Activated T-cell treated with anti-CD3 and anti-CD28 coated beads, Interleukin-2, amount 50 U/mL, for 24 hours (primary cell): ENCODE data around the gene TNK2.
"Not testable (repeated sequence)": the region's sequence is repeated elsewhere in the genome, so short reads cannot be mapped to it uniquely, and the experiment has no call there.

ENCODE experiments used
- DNase-seq: peaks from one replicate; pipeline ENCODE4 v3.0.0-alpha.2; 2020
- H3K27ac Mint-ChIP-seq: 2 replicates; pipeline ENCODE4 v1.8.0; 2020; ENCODE audit warnings: mild to moderate bottlenecking, mixed read lengths
- H3K27me3 Mint-ChIP-seq: 2 replicates; pipeline ENCODE4 v1.8.0; 2020; ENCODE audit warnings: mixed read lengths
- H3K36me3 Mint-ChIP-seq: 2 replicates; pipeline ENCODE4 v1.8.0; 2020; ENCODE audit warnings: low read depth, mixed read lengths
- H3K4me1 Mint-ChIP-seq: 2 replicates; pipeline ENCODE4 v1.8.0; 2020; ENCODE audit warnings: low read depth, mixed read lengths
- H3K4me3 Mint-ChIP-seq: 2 replicates; pipeline ENCODE4 v1.8.0; 2020; ENCODE audit warnings: mild to moderate bottlenecking, moderate library complexity, mixed read lengths
- H3K9me3 Mint-ChIP-seq: 2 replicates; pipeline ENCODE4 v1.8.0; 2020; ENCODE audit warnings: mixed read lengths

The TNK2 gene

DNA sequence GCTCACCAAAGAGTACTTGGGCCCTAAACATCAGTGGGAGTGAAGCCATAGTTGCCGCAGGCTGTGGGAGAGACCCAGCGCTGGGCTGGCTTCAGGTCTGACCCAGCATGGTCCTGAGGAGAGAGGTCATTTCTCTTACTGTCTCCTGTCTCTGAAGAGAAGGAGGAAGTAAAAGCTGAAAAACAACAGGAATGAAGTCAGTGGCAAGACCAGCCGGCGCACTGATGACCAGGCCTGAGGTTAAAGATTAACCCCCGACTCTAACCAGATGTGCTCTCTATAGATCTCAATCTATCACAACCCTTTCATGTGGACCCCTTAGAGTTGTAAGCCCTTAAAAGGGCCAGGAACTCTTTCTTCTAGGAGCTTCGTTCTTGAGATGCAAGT, 24.7 kb upstream of the TNK2 start:
- H3K27ac Mint-ChIP-seq, H3K27me3 Mint-ChIP-seq, H3K9me3 Mint-ChIP-seq, DNase-seq, H3K36me3 Mint-ChIP-seq, H3K4me1 Mint-ChIP-seq, H3K4me3 Mint-ChIP-seq: not testable (repeated sequence)

DNA sequence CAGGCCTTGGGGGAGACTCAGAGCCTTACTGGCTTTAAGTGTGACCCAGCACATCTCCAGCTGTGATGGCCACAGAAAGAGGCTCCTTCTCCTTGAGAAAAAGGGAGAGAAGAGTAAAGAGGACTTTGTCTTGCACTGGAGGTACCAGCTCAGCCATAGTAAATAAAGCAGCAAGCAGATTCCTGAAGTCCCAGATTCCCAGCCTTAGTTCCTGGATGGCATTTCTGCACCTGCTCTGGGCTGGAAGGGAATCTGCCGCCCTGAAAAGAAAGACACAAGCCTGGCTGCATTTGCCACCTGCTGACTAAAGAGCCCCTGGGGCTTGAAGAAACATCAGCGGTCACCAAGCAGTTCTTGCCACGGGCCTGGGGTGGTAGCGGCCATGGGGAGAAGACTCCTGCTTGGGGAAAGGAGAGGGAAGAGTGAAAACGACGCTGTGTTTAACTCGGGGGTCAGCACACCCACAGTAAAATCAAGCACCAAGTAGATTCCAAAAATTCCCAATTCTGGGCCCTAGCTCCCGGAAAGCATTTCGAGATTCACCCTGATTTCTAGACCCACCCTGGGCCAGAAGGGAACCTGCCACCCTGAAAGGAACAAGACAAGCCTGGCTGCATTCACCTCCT, 24.2 kb upstream of the TNK2 start:
- Mint-ChIP-seq H3K27me3 (no peaks in the 10 kb centered on the region), H3K4me1 (no peaks in the 10 kb centered on the region), H3K4me3 (no peak overlapping the region), H3K9me3 (no peaks in the 10 kb centered on the region), H3K27ac (no peak overlapping the region), H3K36me3 (no peaks in the 10 kb centered on the region)
- DNase-seq = no peak

DNA sequence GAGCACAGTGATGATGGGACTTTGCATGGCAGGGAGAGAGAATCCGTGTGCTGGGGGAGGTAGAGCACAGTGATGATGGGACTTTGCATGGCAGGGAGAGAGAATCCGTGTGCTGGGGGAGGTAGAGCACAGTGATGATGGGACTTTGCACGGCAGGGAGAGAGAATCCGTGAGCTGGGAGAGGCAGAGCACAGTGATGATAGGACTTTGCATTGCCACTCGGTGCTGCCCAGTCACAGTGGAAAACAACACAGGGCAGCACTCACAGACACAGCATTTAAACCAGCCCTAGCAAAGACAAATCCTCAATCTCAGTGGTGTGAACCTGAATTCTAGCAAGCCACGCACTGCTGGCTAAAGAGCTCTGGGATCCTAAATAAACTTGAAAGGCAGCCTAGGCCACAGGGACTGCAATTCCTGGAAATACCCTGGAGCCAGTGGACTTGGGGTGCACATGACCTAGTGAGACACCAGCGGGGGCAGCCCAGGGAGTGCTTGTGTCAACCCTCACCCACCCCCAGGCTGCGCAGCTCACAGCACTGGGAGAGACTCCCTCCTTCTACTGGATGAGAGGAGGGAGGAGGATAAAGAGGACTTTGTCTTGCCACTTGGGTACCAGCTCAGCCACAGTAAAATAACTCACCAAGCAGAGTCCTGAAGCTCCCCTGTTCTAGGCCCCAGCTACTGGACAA, 23.4 kb upstream of the TNK2 start:
- no peaks in the 10 kb centered on the region for H3K36me3 Mint-ChIP-seq
- DNase-seq = no peak
- H3K4me3 Mint-ChIP-seq = no peak overlapping the region
- H3K4me1 Mint-ChIP-seq = no peaks in the 10 kb centered on the region
- H3K27me3 Mint-ChIP-seq = no peaks in the 10 kb centered on the region
- H3K27ac Mint-ChIP-seq = no peak overlapping the region
- H3K9me3 Mint-ChIP-seq = no peaks in the 10 kb centered on the region

DNA sequence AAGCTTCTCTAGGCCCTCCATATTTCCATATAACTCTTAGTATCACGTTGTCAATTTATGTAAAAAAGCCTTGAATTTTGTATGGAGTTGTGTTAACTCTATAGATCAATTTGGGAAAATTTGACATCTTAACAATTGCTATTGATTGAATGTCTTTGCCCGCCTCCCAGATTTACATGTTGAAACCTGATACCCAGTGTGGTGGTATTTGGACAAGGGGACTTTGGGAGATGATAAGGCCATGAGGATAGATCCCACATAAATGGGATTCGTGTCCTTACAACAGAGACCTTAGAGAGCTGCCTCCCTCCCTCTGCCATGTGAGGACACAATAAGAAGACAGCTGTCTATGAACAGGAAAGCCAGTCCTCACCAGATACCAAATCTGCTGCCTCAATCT, 21.1 kb upstream of the TNK2 start:
- H3K27ac Mint-ChIP-seq = no peak overlapping the region
- H3K4me1 Mint-ChIP-seq = no peaks in the 10 kb centered on the region
- no peak overlapping the region for H3K4me3 Mint-ChIP-seq
- no peak for DNase-seq
- no peaks in the 10 kb centered on the region for H3K9me3 Mint-ChIP-seq
- H3K36me3 Mint-ChIP-seq = no peaks in the 10 kb centered on the region
- H3K27me3 Mint-ChIP-seq = no peaks in the 10 kb centered on the region

DNA sequence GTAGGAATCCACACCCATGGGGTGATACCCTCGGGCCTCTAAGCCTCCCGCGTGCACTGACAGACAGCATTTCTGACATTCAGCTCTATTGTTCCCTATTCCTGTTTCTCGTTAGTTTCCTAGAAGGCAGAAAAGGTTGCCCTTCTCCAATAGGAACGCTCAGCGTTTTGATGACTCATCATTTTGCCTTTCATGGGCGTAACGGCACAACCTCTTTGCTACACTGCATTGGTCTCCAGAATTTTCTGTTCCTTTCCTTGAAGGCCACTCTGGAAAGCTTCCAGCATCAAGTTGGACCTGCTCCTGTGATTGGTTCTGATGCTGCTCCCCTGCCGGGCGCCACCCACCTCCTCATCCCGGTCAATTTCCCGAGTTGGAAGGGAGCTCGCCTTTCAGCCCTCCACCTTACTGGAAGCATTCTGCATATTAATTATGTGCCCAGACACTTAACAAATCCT, 13.0 kb upstream of the TNK2 start:
- H3K27ac Mint-ChIP-seq = no peak overlapping the region
- no peaks in the 10 kb centered on the region for H3K27me3 Mint-ChIP-seq
- no peaks in the 10 kb centered on the region for H3K9me3 Mint-ChIP-seq
- no peak for DNase-seq
- no peaks in the 10 kb centered on the region for H3K36me3 Mint-ChIP-seq
- no peak overlapping the region for H3K4me3 Mint-ChIP-seq
- H3K4me1 Mint-ChIP-seq = peaks cover 6% of the 10 kb centered on the region

DNA sequence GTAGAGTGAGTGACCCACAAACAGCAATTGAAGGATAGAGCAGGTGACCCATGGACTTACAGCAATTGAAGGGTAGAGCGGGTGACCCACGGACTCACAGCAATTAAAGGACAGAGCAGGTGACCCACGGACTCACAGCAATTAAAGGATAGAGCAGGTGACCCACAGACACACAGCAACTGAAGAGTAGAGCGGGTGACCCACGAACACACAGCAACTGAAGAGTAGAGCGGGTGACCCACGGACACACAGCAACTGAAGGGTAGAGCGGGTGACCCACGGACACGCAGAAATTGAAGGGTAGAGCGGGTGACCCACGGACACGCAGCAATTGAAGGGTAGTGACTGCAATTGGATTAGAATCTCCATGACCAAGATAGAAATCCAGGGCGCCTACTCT, 9.8 kb upstream of the TNK2 start:
- DNase-seq = no peak
- Mint-ChIP-seq H3K4me1 (peaks cover 16% of the 10 kb centered on the region), H3K27me3 (no peaks in the 10 kb centered on the region), H3K9me3 (no peaks in the 10 kb centered on the region), H3K4me3 (no peak overlapping the region), H3K36me3 (no peaks in the 10 kb centered on the region), H3K27ac (no peak overlapping the region)

DNA sequence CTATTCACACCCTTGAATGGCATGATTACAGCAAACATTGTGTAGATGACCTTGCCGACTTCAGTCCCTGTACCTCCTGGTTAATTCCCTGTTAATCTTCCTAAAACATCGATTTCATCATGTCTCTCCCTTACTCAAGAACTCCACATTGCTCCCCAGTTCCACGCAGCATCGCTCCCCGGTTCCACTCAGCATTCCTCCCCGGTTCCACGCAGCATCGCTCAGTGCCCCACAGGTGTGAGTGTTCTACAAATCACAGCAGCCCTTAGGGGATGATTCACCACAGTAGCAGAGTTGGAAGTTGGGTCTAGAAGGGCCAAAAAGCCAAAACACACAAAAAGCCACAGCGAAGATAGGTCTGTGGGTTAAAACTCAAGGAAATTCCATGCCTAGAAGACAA, 8.6 kb upstream of the TNK2 start:
- no peaks in the 10 kb centered on the region for H3K36me3 Mint-ChIP-seq
- no peak for DNase-seq
- no peak overlapping the region for H3K4me3 Mint-ChIP-seq
- peaks cover 16% of the 10 kb centered on the region for H3K4me1 Mint-ChIP-seq
- no peak overlapping the region for H3K27ac Mint-ChIP-seq
- no peaks in the 10 kb centered on the region for H3K27me3 Mint-ChIP-seq
- H3K9me3 Mint-ChIP-seq = no peaks in the 10 kb centered on the region

DNA sequence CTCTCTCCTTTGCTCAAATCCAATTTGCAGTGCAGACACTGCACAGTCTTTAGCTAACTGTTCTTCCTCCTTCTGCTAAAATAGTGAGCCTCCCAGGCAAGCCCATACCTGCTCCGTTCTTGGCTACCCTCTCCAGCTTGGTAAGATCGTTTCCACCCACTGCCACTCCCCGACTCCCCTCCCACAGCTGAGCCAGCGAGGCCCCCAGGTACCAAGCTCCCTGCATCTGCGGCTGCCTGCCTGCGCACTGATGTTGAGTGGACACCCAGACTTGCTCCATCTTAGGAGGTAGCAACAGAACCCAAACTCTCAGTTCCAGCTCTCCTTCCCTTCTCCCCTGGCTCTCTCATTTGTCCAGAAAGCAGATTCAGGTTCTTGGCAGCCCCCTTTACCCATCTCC, 7.9 kb upstream of the TNK2 start:
- peaks cover 16% of the 10 kb centered on the region for H3K4me1 Mint-ChIP-seq
- H3K27ac Mint-ChIP-seq = no peak overlapping the region
- H3K36me3 Mint-ChIP-seq = no peaks in the 10 kb centered on the region
- H3K4me3 Mint-ChIP-seq = no peak overlapping the region
- H3K9me3 Mint-ChIP-seq = no peaks in the 10 kb centered on the region
- DNase-seq = no peak
- no peaks in the 10 kb centered on the region for H3K27me3 Mint-ChIP-seq

DNA sequence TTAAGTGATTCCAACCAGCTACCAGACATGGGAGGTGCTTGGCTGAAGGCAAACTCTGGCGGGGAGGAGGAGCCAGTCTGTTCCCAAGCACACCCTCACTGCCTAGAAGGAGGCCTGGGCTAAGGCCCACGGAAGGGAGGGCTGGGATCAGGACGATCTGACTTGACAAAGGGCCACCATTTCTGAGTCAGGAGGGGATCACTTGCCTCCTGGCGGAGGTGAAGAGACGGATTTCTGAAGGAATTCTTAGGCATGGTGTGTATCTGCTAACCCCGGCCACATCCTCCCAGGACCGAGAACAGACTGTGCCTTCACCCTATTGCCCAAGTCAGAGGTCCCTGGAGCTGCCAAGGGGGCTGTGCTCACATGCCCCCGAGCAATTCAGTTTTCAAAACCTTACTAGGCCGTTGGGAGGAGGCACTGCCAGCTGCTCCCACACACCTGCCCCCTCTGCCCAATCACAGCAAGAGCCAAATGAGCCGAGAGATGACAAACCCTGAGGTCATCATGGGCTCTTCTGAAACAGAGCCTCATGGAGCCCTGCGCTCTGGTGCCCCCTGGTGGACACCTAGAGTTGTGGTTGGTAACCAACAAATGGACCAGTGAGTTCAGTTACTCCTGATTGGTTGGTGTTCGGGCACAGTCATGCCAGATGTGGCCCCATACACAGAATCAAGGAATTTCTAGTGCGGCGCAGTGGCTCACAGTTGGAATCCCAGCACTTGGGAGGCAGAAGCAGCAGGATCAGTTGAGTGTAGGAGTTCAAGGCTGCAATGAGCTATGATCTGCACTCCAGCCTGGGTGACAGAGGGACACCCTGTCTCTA, 6.5 kb upstream of the TNK2 start:
- Mint-ChIP-seq H3K27me3 (no peaks in the 10 kb centered on the region), H3K9me3 (no peaks in the 10 kb centered on the region), H3K4me3 (no peak overlapping the region), H3K36me3 (no peaks in the 10 kb centered on the region), H3K27ac (peak overlapping the region; percentile 85), H3K4me1 (peaks cover 20% of the 10 kb centered on the region)
- peak; percentile 94 for DNase-seq

DNA sequence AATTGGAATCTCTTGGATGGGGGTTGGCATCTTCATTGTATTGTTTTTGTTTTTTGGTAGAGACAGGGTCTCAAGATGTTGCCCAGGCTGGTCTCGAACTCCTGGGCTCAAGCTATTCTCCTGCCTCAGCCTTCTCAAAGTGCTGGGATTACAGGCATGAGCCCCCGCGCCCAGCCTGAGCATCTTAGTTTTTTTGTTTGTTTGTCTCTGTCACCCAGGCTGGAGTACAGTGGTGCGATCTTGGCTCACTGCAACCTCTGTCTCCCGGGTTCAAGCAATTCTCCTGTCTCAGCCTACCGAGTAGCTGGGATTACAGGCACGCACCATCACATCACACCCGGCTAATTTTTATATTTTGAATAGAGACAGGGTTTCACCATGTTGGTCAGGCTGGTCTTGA, 5.8 kb upstream of the TNK2 start:
- Mint-ChIP-seq H3K27ac (peak overlapping the region; percentile 85), H3K4me1 (peaks cover 18% of the 10 kb centered on the region)
- not testable (repeated sequence) for DNase-seq, H3K36me3 Mint-ChIP-seq, H3K4me3 Mint-ChIP-seq, H3K9me3 Mint-ChIP-seq, H3K27me3 Mint-ChIP-seq

DNA sequence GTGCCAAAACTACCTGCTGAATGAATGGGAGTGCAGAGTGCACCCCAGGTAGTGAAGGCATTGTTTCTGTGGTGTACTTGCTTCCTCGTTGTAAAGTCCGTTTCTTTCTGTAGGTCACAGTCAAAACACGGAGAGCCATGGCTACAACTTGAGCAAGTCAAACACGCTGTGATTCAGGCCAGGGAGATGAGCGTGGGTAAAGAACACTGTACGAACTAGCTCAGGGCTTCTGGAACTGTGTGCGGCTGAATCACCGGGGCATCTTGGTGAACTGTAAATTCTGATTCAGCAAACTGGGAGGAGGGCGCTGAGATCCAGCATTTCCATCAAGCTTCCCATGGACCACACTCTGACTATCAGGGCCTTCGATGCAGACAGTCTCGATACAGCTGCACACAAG, 5.0 kb upstream of the TNK2 start:
- Mint-ChIP-seq H3K4me1 (peaks cover 19% of the 10 kb centered on the region), H3K27ac (peak overlapping the region; percentile 7), H3K4me3 (no peak overlapping the region), H3K36me3 (peaks cover under 1% of the 10 kb centered on the region), H3K9me3 (no peaks in the 10 kb centered on the region), H3K27me3 (no peaks in the 10 kb centered on the region)
- DNase-seq = no peak

DNA sequence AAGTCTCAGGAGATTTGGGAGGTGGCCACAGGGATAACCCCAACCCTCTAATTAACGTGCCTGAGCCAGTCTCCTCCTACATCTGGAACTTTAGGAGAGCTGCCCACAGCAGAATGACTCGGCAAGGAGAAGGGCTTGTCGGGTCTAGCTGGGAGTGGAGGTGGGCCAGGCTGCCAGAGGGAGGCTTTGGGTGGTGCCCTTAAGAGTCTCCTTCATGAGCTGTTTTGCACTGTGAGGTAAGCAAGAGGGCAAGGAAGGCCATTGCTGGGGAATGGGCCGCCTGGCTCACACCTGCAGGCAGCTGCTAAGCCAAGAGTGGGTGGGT, 3.6 kb upstream of the TNK2 start:
- Mint-ChIP-seq H3K4me1 (peaks cover 33% of the 10 kb centered on the region), H3K4me3 (no peak overlapping the region), H3K36me3 (peaks cover 4% of the 10 kb centered on the region), H3K27me3 (no peaks in the 10 kb centered on the region), H3K9me3 (no peaks in the 10 kb centered on the region), H3K27ac (no peak overlapping the region)
- DNase-seq = no peak

DNA sequence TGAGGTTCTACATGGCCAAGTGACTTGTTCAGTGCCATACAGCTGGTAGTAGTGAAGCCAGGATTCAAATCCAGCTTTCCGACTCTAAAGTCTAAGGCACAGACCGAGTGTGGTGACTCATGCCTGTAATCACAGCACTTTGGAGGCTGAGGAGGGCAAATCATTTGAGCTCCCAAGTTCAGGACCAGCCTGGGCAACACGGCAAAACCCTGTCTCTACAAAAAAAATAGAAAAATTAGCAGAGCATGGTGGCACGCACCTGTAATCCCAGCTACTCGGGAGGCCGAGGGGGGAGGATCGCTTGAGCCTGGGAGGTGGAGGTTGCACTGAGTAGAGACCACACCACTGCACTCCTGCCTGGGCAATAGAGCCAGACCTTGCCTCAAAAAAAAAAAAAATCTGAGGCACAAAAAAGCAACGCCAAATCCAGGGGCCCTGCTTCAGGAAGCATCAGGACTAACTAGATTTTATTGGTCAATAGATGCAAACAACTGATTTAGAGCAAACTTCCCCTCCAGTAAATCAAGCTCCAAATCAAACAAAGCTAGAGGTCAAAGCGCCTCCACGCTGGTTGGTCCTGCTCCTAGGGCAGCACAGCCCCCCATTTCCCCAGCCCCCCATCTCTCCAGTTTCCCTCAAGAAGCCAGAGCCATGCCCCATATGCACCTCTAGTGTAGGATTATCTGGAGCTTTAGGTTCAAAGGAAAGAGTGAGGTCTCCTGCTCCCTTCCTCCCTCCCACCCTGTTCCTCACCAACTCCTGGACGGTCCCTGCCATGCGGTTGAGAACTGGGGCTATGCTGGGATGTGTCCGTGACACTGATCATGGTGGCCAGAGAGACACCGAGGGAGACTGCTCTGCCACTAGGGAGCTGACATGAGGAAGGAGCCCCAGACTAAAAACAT, 2.9 kb upstream of the TNK2 start:
- DNase-seq = no peak
- H3K4me3 Mint-ChIP-seq = no peak overlapping the region
- H3K27ac Mint-ChIP-seq = no peak overlapping the region
- no peaks in the 10 kb centered on the region for H3K9me3 Mint-ChIP-seq
- peaks cover 39% of the 10 kb centered on the region for H3K4me1 Mint-ChIP-seq
- peaks cover 10% of the 10 kb centered on the region for H3K36me3 Mint-ChIP-seq
- H3K27me3 Mint-ChIP-seq = no peaks in the 10 kb centered on the region

DNA sequence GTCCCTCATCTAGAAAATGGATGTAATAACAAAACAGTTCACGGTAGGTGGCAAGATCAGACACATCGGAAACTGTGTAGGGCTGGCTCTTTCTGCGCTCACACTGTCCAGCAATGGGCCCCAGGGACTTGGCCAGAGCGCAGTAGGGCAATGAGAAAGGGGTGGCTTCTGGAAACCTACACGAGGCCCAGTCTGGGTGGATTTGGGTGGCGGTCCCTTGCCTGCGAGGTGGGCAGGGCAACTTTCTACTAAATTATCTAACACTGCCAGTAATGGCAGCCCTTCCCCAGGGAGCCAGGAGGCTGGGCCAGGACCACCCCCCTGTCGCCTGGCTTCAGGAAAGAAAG, 2.1 kb upstream of the TNK2 start:
- no peaks in the 10 kb centered on the region for H3K27me3 Mint-ChIP-seq
- H3K4me1 Mint-ChIP-seq = peaks cover 48% of the 10 kb centered on the region
- H3K27ac Mint-ChIP-seq = no peak overlapping the region
- H3K4me3 Mint-ChIP-seq = no peak overlapping the region
- no peak for DNase-seq
- H3K9me3 Mint-ChIP-seq = no peaks in the 10 kb centered on the region
- peaks cover 16% of the 10 kb centered on the region for H3K36me3 Mint-ChIP-seq
